ENCODE results near the gene OR52H1.

OR52H1 gene

DNA sequence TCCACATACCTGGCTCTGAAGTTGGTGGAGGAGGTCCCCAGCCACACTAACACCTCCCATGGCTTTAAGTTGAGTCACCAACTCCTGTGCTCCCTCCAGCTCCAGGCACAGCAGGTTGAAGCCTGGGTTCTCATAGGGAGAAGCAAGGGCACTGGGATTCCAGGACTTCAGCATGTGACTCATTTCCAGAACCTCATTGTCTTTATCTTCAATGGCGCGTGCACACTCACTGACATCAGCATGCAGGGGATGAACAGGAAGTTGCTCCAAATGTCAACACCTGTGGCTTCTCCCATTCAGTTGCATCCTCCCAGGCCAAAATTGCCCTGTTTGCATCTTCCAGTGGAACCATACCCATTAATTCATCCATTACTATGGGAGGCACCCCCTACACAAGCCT lies 26.0 kb downstream of the OR52H1 start:
- no peak overlapping the region for H3K9ac ChIP-seq (ENCODE audit: low read depth, low read length, poor library complexity, severe bottlenecking)

DNA sequence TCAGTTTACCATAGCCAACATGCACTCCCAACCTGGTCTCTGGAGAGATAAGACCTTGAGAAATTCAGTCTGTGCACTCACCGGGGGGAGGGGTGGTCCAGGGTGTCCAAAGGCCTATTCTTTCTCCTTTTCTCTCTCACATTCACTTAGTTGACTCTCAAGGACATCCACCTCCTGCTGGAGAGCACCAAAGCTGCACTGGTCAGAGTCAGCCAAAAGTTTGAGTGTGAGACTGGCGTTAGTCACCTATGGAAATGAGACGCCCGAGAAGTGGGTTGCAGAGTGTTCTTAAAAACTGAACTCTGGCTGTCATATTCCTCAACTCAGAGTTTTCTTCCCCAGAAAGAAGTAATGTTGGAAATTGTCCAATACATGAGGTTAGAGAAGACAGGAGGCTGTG lies 26.8 kb downstream of the OR52H1 start:
- H3F3A ChIP-seq (ENCODE audit: low read depth): no peaks in the 10 kb centered on the region
- no peaks in the 10 kb centered on the region for H4K20me1 ChIP-seq (ENCODE audit: insufficient read depth, low read length, poor library complexity, severe bottlenecking)
- no peaks in the 10 kb centered on the region for H3K9me3 ChIP-seq (ENCODE audit: insufficient read depth, low read depth, low read length)
- H3K79me2 ChIP-seq (ENCODE audit: insufficient read depth, low read length): no peaks in the 10 kb centered on the region
- no peaks in the 10 kb centered on the region for H3K9me2 ChIP-seq (replicated peaks; ENCODE audit: low read depth, low read length)
- no peaks in the 10 kb centered on the region for H3K27me3 ChIP-seq (ENCODE audit: insufficient read depth, low read length, poor library complexity, severe bottlenecking)
- no peaks in the 10 kb centered on the region for H3K36me3 ChIP-seq (ENCODE audit: insufficient read depth, low read length)
- no peak overlapping the region for H3K4me3 ChIP-seq (ENCODE audit: low read length, poor library complexity, severe bottlenecking)
- TF ChIP-seq, protein P1, sequence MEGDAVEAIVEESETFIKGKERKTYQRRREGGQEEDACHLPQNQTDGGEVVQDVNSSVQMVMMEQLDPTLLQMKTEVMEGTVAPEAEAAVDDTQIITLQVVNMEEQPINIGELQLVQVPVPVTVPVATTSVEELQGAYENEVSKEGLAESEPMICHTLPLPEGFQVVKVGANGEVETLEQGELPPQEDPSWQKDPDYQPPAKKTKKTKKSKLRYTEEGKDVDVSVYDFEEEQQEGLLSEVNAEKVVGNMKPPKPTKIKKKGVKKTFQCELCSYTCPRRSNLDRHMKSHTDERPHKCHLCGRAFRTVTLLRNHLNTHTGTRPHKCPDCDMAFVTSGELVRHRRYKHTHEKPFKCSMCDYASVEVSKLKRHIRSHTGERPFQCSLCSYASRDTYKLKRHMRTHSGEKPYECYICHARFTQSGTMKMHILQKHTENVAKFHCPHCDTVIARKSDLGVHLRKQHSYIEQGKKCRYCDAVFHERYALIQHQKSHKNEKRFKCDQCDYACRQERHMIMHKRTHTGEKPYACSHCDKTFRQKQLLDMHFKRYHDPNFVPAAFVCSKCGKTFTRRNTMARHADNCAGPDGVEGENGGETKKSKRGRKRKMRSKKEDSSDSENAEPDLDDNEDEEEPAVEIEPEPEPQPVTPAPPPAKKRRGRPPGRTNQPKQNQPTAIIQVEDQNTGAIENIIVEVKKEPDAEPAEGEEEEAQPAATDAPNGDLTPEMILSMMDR (conservative IDR thresholded peaks at IDR 0.05; ENCODE audit: low read length): no peak
- TF ChIP-seq EZH2phosphoT487 (IDR thresholded peaks at IDR 0.05; ENCODE audit: borderline replicate concordance): no peak
- H3K4me1 ChIP-seq (ENCODE audit: insufficient read depth, low read length, poor library complexity, severe bottlenecking): no peaks in the 10 kb centered on the region
- H3K4me2 ChIP-seq (ENCODE audit: low read depth, low read length, poor library complexity, severe bottlenecking): no peak overlapping the region
- H3K9ac ChIP-seq (ENCODE audit: low read depth, low read length, poor library complexity, severe bottlenecking): no peak overlapping the region
- H2AFZ ChIP-seq (ENCODE audit: low read length): no peak overlapping the region

More for the DNA sequence above, 26.0 kb downstream of the OR52H1 start:
- Histone ChIP-seq H3K4me2 (ENCODE audit: low read depth, low read length, poor library complexity, severe bottlenecking) (no peak overlapping the region), H3K4me1 (ENCODE audit: insufficient read depth, low read length, poor library complexity, severe bottlenecking) (no peaks in the 10 kb centered on the region), H3K27me3 (ENCODE audit: insufficient read depth, low read length, poor library complexity, severe bottlenecking) (no peaks in the 10 kb centered on the region), H2AFZ (ENCODE audit: low read length) (no peak overlapping the region), H3F3A (ENCODE audit: low read depth) (no peaks in the 10 kb centered on the region), H3K9me2 (replicated peaks; ENCODE audit: low read depth, low read length) (no peaks in the 10 kb centered on the region), H3K4me3 (ENCODE audit: low read length, poor library complexity, severe bottlenecking) (no peak overlapping the region), H4K20me1 (ENCODE audit: insufficient read depth, low read length, poor library complexity, severe bottlenecking) (no peaks in the 10 kb centered on the region), H3K36me3 (ENCODE audit: insufficient read depth, low read length) (no peaks in the 10 kb centered on the region), H3K9me3 (ENCODE audit: insufficient read depth, low read depth, low read length) (no peaks in the 10 kb centered on the region), H3K79me2 (ENCODE audit: insufficient read depth, low read length) (no peaks in the 10 kb centered on the region)
- no peak for TF ChIP-seq EZH2phosphoT487 (IDR thresholded peaks at IDR 0.05; ENCODE audit: borderline replicate concordance)
- TF ChIP-seq, protein P1 (conservative IDR thresholded peaks at IDR 0.05; ENCODE audit: low read length): no peak

GRCh38 chr11:5516599-5516998 lies 31.7 kb downstream of the OR52H1 start, which contains the start of gene UBQLNL:
UBQLNL (minus strand) TSS chr11:5516699; CDS start chr11:5516441, 258 bp downstream.
- Histone ChIP-seq H3F3A (ENCODE audit: low read depth) (no peaks in the 10 kb centered on the region), H3K9ac (ENCODE audit: low read depth, low read length, poor library complexity, severe bottlenecking) (no peak within 1 kb of the TSS), H3K36me3 (ENCODE audit: insufficient read depth, low read length) (no peaks in the 10 kb centered on the region), H3K9me3 (ENCODE audit: insufficient read depth, low read depth, low read length) (no peaks in the 10 kb centered on the region), H2AFZ (ENCODE audit: low read length) (no peak within 1 kb of the TSS), H3K27me3 (ENCODE audit: insufficient read depth, low read length, poor library complexity, severe bottlenecking) (no peaks in the 10 kb centered on the region), H3K4me3 (ENCODE audit: low read length, poor library complexity, severe bottlenecking) (no peak within 1 kb of the TSS), H3K4me2 (ENCODE audit: low read depth, low read length, poor library complexity, severe bottlenecking) (no peak within 1 kb of the TSS), H4K20me1 (ENCODE audit: insufficient read depth, low read length, poor library complexity, severe bottlenecking) (no peaks in the 10 kb centered on the region), H3K79me2 (ENCODE audit: insufficient read depth, low read length) (no peaks in the 10 kb centered on the region), H3K4me1 (ENCODE audit: insufficient read depth, low read length, poor library complexity, severe bottlenecking) (no peaks in the 10 kb centered on the region), H3K9me2 (replicated peaks; ENCODE audit: low read depth, low read length) (no peaks in the 10 kb centered on the region)
- TF ChIP-seq EZH2phosphoT487 (IDR thresholded peaks at IDR 0.05; ENCODE audit: borderline replicate concordance): no peak
- TF ChIP-seq, protein P1 (conservative IDR thresholded peaks at IDR 0.05; ENCODE audit: low read length): no peak

Measured in Loucy (cell line).